AG09319 (cell line): ENCODE measurements around the gene SV2B.

Experiments used
- DNase-seq: peaks from one replicate; pipeline ENCODE4 v3.0.0-alpha.2; 2010; ENCODE audit warnings: low read depth; ENCODE audit errors: extremely low read depth
- CTCF ChIP-seq: IDR thresholded peaks from 2 replicates; pipeline ENCODE4 v1.5.1; 2011; ENCODE audit warnings: low read depth, mild to moderate bottlenecking, inconsistent platforms, low read length, moderate library complexity

SV2B gene

GRCh38 chr15:91192690-91193377 lies 92.8 kb downstream of the SV2B start:
- DNase-seq = no peak
- no peak for TF ChIP-seq CTCF

- no peak for DNase-seq
- TF ChIP-seq CTCF = no peak
Observed at GRCh38 chr15:91193378-91193720, 93.3 kb downstream of the SV2B start.

- DNase-seq = no peak
- no peak for TF ChIP-seq CTCF
Observed at GRCh38 chr15:91196127-91196526, 96.1 kb downstream of the SV2B start.

GRCh38 chr15:91196768-91197167 lies 96.7 kb downstream of the SV2B start:
- DNase-seq = no peak

GRCh38 chr15:91199511-91199910 lies 99.5 kb downstream of the SV2B start:
- no peak for DNase-seq
- TF ChIP-seq CTCF = no peak

More at GRCh38 chr15:91196768-91197167, 96.7 kb downstream of the SV2B start:
- TF ChIP-seq CTCF = no peak

GRCh38 chr15:91200101-91200754 lies 100.2 kb downstream of the SV2B start:
- DNase-seq = no peak
- TF ChIP-seq CTCF = no peak

- no peak for TF ChIP-seq CTCF
- DNase-seq = no peak
Observed at GRCh38 chr15:91202510-91203102, 102.5 kb downstream of the SV2B start.
